Lower leg skin (tissue), 4 donors: Measurements from ENCODE around the gene GHR. TPM values are rescaled to one million over a fixed set of nuclear protein-coding genes. Genes with fewer than 3 reads are reported as not detected.

Experiments used
- DNase-seq, 2 donors: peaks; one replicate each; pipeline ENCODE4 v3.0.0-alpha.2; 2019; ENCODE audit warnings: low spot score in 2 of 2
- H3K4me3 ChIP-seq: fragments of 200-600 bp; sonication (generic); 2 replicates; pipeline ENCODE4 v1.5.1; 2017; ENCODE audit warnings: mild to moderate bottlenecking, low read depth; ENCODE audit not compliant: poor library complexity, severe bottlenecking
- POLR2A ChIP-seq, 2 donors: fragments of 450-650 bp; IDR thresholded peaks; one replicate each; pipeline ENCODE4 v1.6.1; 2016 to 2017; ENCODE audit warnings: antibody characterized with exemption in 2 of 2, mild to moderate bottlenecking in 1 of 2, moderate library complexity in 1 of 2
- WGBS, 2 donors: methylation state at CpG; one replicate each; pipeline ENCODE4 v1.1.5; 2018; 5-methylcytosine and 5-hydroxymethylcytosine counted together
- intact Hi-C: fragments of 100-400 bp; cut with DNase I; formaldehyde crosslinking; loops from one replicate; pipeline ENCODE4 v1.15.0; 2023; ENCODE audit warnings: low total_unique reads
- total RNA-seq, 4 donors: library from RNA; depleted of rRNA; stranded (reverse); fragments of >200 nt; gene quantifications; one replicate each; pipeline ENCODE4 v1.1.0, GENCODE V29; 2016
- TF ChIP-seq, protein P1 (sequence below), 3 donors: fragments of 450-650 bp; IDR thresholded peaks; one replicate each; pipeline ENCODE4 v1.5.1; 2016; ENCODE audit warnings: antibody characterized with exemption in 3 of 3, mild to moderate bottlenecking in 3 of 3, moderate library complexity in 2 of 3

The GHR gene
- total RNA-seq, 4 donors from 2014 or later, result 10.5 to 23.1 (median 14.2) TPM

DNA sequence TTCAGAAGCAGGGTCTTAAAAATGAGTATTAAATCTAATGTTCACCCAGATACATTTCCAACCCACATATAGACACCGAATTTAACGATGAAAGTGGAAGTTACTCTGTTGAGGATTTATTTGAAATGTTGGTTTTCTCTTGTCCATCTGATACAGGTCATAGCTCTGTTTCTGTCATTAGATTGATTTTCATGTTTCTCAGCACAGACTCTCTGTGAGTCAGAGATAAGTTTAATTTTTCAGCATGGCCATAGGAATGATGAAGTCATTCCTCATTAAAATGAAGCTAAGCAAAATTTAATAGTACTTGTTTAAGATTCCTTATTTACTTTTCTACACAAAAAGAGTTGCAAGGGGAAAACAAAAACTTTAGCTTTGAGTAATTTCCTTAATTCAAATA lies 38.8 kb downstream of the GHR start:
- WGBS, 2 donors, result 78 to 95% methylated on average over 2 of the region's 2 CpGs
- H3K4me3 ChIP-seq, result no peak overlapping the region
- DNase-seq, result no peak
- TF ChIP-seq POLR2A (IDR thresholded peaks at IDR 0.05), result no peak
- TF ChIP-seq, protein P1, sequence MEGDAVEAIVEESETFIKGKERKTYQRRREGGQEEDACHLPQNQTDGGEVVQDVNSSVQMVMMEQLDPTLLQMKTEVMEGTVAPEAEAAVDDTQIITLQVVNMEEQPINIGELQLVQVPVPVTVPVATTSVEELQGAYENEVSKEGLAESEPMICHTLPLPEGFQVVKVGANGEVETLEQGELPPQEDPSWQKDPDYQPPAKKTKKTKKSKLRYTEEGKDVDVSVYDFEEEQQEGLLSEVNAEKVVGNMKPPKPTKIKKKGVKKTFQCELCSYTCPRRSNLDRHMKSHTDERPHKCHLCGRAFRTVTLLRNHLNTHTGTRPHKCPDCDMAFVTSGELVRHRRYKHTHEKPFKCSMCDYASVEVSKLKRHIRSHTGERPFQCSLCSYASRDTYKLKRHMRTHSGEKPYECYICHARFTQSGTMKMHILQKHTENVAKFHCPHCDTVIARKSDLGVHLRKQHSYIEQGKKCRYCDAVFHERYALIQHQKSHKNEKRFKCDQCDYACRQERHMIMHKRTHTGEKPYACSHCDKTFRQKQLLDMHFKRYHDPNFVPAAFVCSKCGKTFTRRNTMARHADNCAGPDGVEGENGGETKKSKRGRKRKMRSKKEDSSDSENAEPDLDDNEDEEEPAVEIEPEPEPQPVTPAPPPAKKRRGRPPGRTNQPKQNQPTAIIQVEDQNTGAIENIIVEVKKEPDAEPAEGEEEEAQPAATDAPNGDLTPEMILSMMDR (IDR thresholded peaks at IDR 0.05), result no peak
- intact Hi-C loops, result no loop called here

DNA sequence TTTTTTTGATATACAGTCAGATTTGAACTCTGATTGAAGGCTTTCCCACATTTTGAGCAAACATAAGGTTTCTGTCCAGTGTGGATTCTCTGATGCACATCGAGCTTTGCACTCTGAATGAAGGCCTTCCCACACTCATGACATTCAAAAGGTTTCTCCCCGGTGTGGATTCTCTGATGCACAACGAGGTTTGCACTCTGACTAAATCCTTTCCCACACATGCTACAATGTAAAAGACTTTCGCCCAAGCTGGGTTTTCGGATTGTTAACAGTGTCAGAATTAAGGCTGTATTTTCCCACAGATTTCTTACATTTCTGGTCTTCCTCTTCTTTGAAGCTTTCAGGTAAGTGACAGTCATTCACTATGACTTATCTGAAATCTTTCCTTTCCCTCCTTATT lies 44.3 kb downstream of the GHR start:
- no peak overlapping the region for H3K4me3 ChIP-seq
- TF ChIP-seq, protein P1 (IDR thresholded peaks at IDR 0.05), result no peak
- intact Hi-C loops, result no loop called here
- 91 to 94% methylated on average over 5 of the region's 5 CpGs for WGBS, 2 donors
- no peak for DNase-seq

DNA sequence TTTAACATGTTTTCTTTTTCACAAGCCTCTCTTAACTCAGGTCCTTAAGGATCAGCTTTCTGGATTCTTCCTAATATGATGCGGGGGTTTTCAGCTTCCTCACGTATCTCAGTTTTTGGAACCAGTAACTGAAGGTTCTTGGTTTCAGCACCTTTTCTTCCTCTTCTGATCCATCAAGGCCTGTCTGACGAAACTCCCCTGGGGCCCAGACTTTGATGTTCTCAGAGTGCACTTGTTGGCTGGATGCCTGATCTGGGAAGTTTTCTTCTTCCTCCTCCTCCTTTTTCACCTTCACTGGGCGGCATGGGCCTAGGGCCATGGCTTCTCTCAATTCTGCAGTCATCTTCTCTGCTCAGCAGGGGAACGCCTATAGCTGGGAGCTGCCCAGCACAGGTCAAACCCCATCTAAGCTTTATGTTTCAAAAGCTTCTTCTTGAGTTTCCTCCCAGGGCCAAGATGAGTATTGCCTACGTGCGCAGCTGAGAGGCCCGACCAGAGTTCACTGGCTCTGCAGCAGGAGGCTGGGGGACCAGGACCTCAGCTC lies 44.8 kb downstream of the GHR start:
- intact Hi-C loops, result no loop called here
- TF ChIP-seq, protein P1 (IDR thresholded peaks at IDR 0.05), result no peak
- no peak for TF ChIP-seq POLR2A (IDR thresholded peaks at IDR 0.05)
- no peak for DNase-seq
- H3K4me3 ChIP-seq, result no peak overlapping the region
- 51 to 60% methylated on average over 8 of the region's 8 CpGs for WGBS, 2 donors

DNA sequence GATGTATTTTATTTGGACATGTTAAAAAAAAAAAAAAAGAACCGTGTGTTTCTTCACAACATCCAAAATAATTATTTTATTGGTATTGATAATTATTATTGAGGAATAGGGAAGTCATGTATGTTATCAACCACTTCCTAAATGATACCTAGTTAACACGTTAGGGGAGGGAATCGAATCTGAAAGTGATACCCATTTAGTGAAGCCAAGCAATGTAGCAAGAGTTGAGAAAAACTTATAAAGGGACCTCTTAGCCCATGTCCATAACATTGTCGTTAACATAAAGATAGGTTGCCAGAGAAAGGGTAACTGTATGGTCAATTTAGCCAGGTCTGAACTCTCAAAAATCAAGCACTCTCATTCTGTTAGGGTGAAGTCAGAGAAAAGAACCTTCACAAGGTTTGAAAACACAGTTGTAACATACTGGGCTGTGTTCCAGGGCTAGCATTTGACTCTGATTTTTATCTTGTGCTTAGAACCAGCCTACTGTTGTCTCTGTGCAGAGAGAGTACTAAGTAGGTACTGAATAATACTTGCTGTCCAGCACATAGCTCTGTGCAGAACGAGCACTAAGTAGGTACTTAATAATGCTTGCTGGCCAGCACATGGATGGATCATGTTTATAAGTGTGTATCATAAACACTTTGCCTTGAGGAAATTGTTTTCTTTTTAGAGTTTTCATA lies 60.4 kb downstream of the GHR start:
- H3K4me3 ChIP-seq, result no peak overlapping the region
- DNase-seq, result no peak
- 68 to 72% methylated on average over 5 of the region's 5 CpGs for WGBS, 2 donors
- no peak for TF ChIP-seq POLR2A (IDR thresholded peaks at IDR 0.05)
- TF ChIP-seq, protein P1 (IDR thresholded peaks at IDR 0.05), result no peak
- intact Hi-C loops, result no loop called here

DNA sequence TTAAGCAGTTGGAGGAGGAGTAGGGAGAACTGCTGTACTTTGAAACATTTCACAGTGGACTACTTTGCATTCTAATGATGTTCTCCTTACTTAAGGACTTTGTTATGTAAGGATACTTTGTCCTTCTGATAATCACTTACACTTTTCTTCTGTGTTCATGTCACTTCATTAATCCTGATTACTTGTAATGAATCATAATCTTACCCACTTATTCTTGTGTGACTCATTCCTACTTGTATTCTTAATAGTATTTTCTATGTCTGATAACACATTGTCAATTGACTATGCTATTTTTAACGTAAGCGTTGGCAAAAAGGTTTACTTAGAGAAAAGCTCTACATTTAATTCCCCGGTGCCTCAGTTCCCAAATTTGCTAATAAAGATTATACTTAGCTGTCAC lies 63.8 kb downstream of the GHR start:
- intact Hi-C loops, result no loop called here
- H3K4me3 ChIP-seq, result no peak overlapping the region
- TF ChIP-seq, protein P1 (IDR thresholded peaks at IDR 0.05), result no peak
- TF ChIP-seq POLR2A (IDR thresholded peaks at IDR 0.05), result no peak
- no peak for DNase-seq
- WGBS, 2 donors, result 74 to 83% methylated on average over 3 of the region's 3 CpGs

DNA sequence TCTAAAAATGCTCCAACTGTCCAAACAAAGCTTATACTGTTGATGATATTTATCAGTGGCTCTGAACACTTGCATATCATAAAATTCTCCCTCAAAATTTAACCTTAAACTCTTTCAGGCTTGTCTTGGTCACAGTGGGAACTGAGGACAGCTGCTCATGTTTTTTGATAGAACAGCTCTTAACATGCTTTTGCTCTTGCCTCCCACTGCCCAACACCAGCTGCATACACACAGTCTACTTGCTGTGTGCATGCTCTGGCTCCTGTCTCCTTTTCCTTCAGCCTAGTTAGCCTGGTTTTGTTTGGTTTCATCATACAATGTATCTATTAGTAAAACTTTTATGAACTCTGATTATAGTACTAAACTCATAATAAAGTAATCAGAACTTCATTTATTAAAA lies 64.6 kb downstream of the GHR start:
- no peak for DNase-seq
- TF ChIP-seq, protein P1 (IDR thresholded peaks at IDR 0.05), result no peak
- no peak for TF ChIP-seq POLR2A (IDR thresholded peaks at IDR 0.05)
- intact Hi-C loops, result no loop called here
- no peak overlapping the region for H3K4me3 ChIP-seq
